NT2/D1 (cell line): Measurements from ENCODE around the gene HSPBP1.

Experiments used
- DNase-seq: peaks from one replicate; pipeline ENCODE4 v3.0.0-alpha.2; 2011; ENCODE audit warnings: low read depth, low spot score
- H3K27me3 ChIP-seq: 2 replicates; pipeline ENCODE4 v1.6.0; 2011; ENCODE audit warnings: mild to moderate bottlenecking; ENCODE audit not compliant: insufficient read length, insufficient read depth
- H3K36me3 ChIP-seq: 2 replicates; pipeline ENCODE4 v1.6.1; 2011; ENCODE audit warnings: mild to moderate bottlenecking, low read length, mixed read lengths; ENCODE audit not compliant: insufficient read depth, insufficient read length
- H3K4me1 ChIP-seq: 2 replicates; pipeline ENCODE4 v1.5.1; 2011; ENCODE audit not compliant: insufficient read depth, insufficient read length
- H3K4me3 ChIP-seq: 2 replicates; pipeline ENCODE4 v1.5.1; 2011; ENCODE audit warnings: low read depth; ENCODE audit not compliant: insufficient read length
- H3K9ac ChIP-seq: 2 replicates; pipeline ENCODE4 v1.6.0; 2011; ENCODE audit warnings: low read depth; ENCODE audit not compliant: insufficient read length
- H3K9me3 ChIP-seq: 2 replicates; pipeline ENCODE4 v1.5.1; 2011; ENCODE audit warnings: mild to moderate bottlenecking, low read length; ENCODE audit not compliant: insufficient read depth
- SUZ12 ChIP-seq: IDR thresholded peaks from 2 replicates; pipeline ENCODE4 v1.6.1; 2011; ENCODE audit not compliant: insufficient read length, insufficient read depth; ENCODE audit errors: extremely low read depth
- YY1 ChIP-seq: IDR thresholded peaks from 2 replicates; pipeline ENCODE4 v1.6.1; 2011; ENCODE audit not compliant: insufficient read length, insufficient read depth
- ZNF274 ChIP-seq: IDR thresholded peaks from 2 replicates; pipeline ENCODE4 v1.6.1; 2011; ENCODE audit warnings: mild to moderate bottlenecking, low read depth, low read length

HSPBP1 gene

GRCh38 chr19:55270172-55270942 is 9.6 kb downstream of the HSPBP1 start:
- no peak for DNase-seq
- no peak for TF ChIP-seq ZNF274
- TF ChIP-seq SUZ12, result no peak
- TF ChIP-seq YY1, result no peak
- Histone ChIP-seq H3K9ac (no peak overlapping the region), H3K4me3 (no peak overlapping the region), H3K4me1 (peaks cover 4% of the 10 kb centered on the region), H3K36me3 (peaks cover 36% of the 10 kb centered on the region), H3K27me3 (no peaks in the 10 kb centered on the region), H3K9me3 (no peaks in the 10 kb centered on the region; the same call in 1 of the 2 replicates)

- H3K4me3 ChIP-seq, result no peak overlapping the region
- H3K36me3 ChIP-seq, result peaks cover 32% of the 10 kb centered on the region
- no peaks in the 10 kb centered on the region; the same call in 1 of the 2 replicates for H3K9me3 ChIP-seq
- DNase-seq, result no peak
- no peak overlapping the region for H3K9ac ChIP-seq
- H3K4me1 ChIP-seq, result peaks cover 4% of the 10 kb centered on the region
- no peaks in the 10 kb centered on the region for H3K27me3 ChIP-seq
- TF ChIP-seq ZNF274 (no peak), SUZ12 (no peak), YY1 (no peak)
Measured at GRCh38 chr19:55269299-55269698, 10.6 kb downstream of the HSPBP1 start.

GRCh38 chr19:55266840-55267239 is 13.1 kb downstream of the HSPBP1 start:
- DNase-seq, result no peak
- Histone ChIP-seq H3K9me3 (no peaks in the 10 kb centered on the region; the same call in 1 of the 2 replicates), H3K27me3 (no peaks in the 10 kb centered on the region), H3K4me1 (peaks cover 4% of the 10 kb centered on the region), H3K36me3 (peaks cover 20% of the 10 kb centered on the region), H3K4me3 (no peak overlapping the region), H3K9ac (no peak overlapping the region)
- TF ChIP-seq ZNF274 (no peak), YY1 (no peak), SUZ12 (no peak)

GRCh38 chr19:55266404-55266803 is 13.5 kb downstream of the HSPBP1 start:
- Histone ChIP-seq H3K27me3 (no peaks in the 10 kb centered on the region), H3K9ac (no peak overlapping the region), H3K4me1 (peaks cover 4% of the 10 kb centered on the region), H3K4me3 (no peak overlapping the region), H3K36me3 (peaks cover 18% of the 10 kb centered on the region), H3K9me3 (no peaks in the 10 kb centered on the region; the same call in 1 of the 2 replicates)
- no peak for DNase-seq
- TF ChIP-seq SUZ12, result no peak
- TF ChIP-seq YY1, result no peak
- TF ChIP-seq ZNF274, result no peak

- Histone ChIP-seq H3K27me3 (no peaks in the 10 kb centered on the region), H3K4me3 (no peak overlapping the region), H3K9me3 (no peaks in the 10 kb centered on the region; the same call in 1 of the 2 replicates), H3K4me1 (peaks cover 4% of the 10 kb centered on the region), H3K9ac (no peak overlapping the region), H3K36me3 (peaks cover 17% of the 10 kb centered on the region)
- TF ChIP-seq ZNF274 (no peak), YY1 (no peak), SUZ12 (no peak)
- DNase-seq, result no peak
Measured at GRCh38 chr19:55265723-55266386, 14.1 kb downstream of the HSPBP1 start.

DNA sequence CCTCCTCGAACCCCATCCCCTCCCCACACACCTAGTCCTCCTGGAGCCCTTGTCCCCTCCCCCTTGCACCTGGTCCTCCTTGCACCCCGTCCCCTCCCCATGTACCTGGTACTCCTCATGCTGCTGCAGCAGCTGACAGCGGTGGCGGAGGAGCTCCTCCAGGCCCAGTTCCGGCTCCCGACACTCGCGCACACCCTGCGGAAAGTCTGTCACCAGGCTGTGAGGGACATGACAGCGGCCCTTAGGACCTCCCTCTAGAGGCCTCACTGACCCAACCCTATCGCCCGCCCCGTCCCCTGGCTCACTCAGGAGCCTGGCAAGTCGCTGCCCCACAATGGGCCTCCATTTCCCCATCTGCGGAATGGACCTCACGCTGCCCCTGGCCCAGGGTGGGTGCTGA is 14.7 kb downstream of the HSPBP1 start:
- TF ChIP-seq YY1 (no peak), ZNF274 (no peak), SUZ12 (no peak)
- no peak for DNase-seq
- Histone ChIP-seq H3K9me3 (no peaks in the 10 kb centered on the region; the same call in 1 of the 2 replicates), H3K9ac (no peak overlapping the region), H3K4me3 (no peak overlapping the region), H3K27me3 (no peaks in the 10 kb centered on the region), H3K36me3 (peaks cover 13% of the 10 kb centered on the region), H3K4me1 (no peaks in the 10 kb centered on the region)

GRCh38 chr19:55264531-55264930 is 15.4 kb downstream of the HSPBP1 start:
- no peak for TF ChIP-seq SUZ12
- TF ChIP-seq YY1, result no peak
- no peak for TF ChIP-seq ZNF274
- Histone ChIP-seq H3K9me3 (no peaks in the 10 kb centered on the region; the same call in 1 of the 2 replicates), H3K9ac (no peak overlapping the region), H3K36me3 (peaks cover 7% of the 10 kb centered on the region), H3K4me3 (no peak overlapping the region), H3K4me1 (no peaks in the 10 kb centered on the region), H3K27me3 (no peaks in the 10 kb centered on the region)
- no peak for DNase-seq
